H1 (cell line): ENCODE measurements around the gene TXNL4A. TPM values are rescaled to one million over a fixed set of nuclear protein-coding genes. Genes with fewer than 3 reads are reported as not detected.

Experiments
- CTCF ChIA-PET: fragments of 300-600 bp; sonication (Branson Sonifier 250); formaldehyde crosslinking; loops from one replicate; lab custom pipeline; 2021; ENCODE audit not compliant: partially characterized antibody; lab: Charles Lee
- POLR2A ChIA-PET: fragments of 300-600 bp; sonication (Branson Sonifier 250); formaldehyde crosslinking; loops from one replicate; lab custom pipeline; 2021; ENCODE audit warnings: inconsistent platforms; ENCODE audit not compliant: partially characterized antibody; lab: Charles Lee
- DNase-seq, 2 experiments: peaks; one replicate each; pipeline versions ENCODE4 v3.0.0 to v3.0.0-alpha.2; 2010 to 2022; ENCODE audit warnings: low spot score in 2 of 2, low read depth in 1 of 2, mixed read lengths in 1 of 2
- FAIRE-seq: peaks from 2 replicates; lab custom pipeline; 2011; peaks lifted over from hg19 to GRCh38; lab: Jason Lieb, UNC
- H2AFZ ChIP-seq: 2 replicates; pipeline ENCODE4 v1.8.1; 2012; ENCODE audit warnings: low read length, inconsistent platforms
- H2AK5ac ChIP-seq: 2 replicates; pipeline ENCODE4 v1.6.1; 2013; ENCODE audit warnings: low read depth, low read length
- H2BK120ac ChIP-seq: replicated peaks from 2 replicates; pipeline ENCODE3; 2013; ENCODE audit warnings: low read depth, low read length, inconsistent platforms
- H2BK12ac ChIP-seq: 2 replicates; pipeline ENCODE4 v1.6.1; 2013; ENCODE audit warnings: low read depth, low read length
- H2BK15ac ChIP-seq: 2 replicates; pipeline ENCODE4 v1.6.1; 2013; ENCODE audit warnings: low read length
- H2BK20ac ChIP-seq: 2 replicates; pipeline ENCODE4 v1.6.1; 2013; ENCODE audit warnings: low read length
- H2BK5ac ChIP-seq: 2 replicates; pipeline ENCODE4 v1.6.1; 2013; ENCODE audit warnings: low read depth, low read length
- H3K14ac ChIP-seq: 2 replicates; pipeline ENCODE4 v1.6.1; 2013; ENCODE audit warnings: inconsistent platforms; ENCODE audit not compliant: insufficient read length
- H3K18ac ChIP-seq: 2 replicates; pipeline ENCODE4 v1.6.1; 2013; ENCODE audit warnings: low read length; ENCODE audit errors: extremely low read depth
- H3K23ac ChIP-seq: 2 replicates; pipeline ENCODE4 v1.6.1; 2013; ENCODE audit warnings: inconsistent platforms; ENCODE audit not compliant: insufficient read length
- H3K23me2 ChIP-seq: 2 replicates; pipeline ENCODE4 v1.6.1; 2013; ENCODE audit warnings: low read depth, low read length
- H3K27ac ChIP-seq: 2 replicates; pipeline ENCODE4 v1.6.1; 2011; ENCODE audit warnings: low read depth, low read length, inconsistent platforms
- H3K27me3 ChIP-seq, 4 experiments: replicated peaks in 1 of 4; 1 replicate in 1 of 4; 2 replicates in 3 of 4; pipeline versions ENCODE4 v1.6.1 to v1.8.1; 2011 to 2013; ENCODE audit warnings: low read length in 3 of 4, mild to moderate bottlenecking in 3 of 4, inconsistent platforms in 2 of 4, mixed read lengths in 2 of 4, moderate library complexity in 1 of 4; ENCODE audit not compliant: control insufficient read depth in 3 of 4, insufficient read depth in 3 of 4; ENCODE audit errors: extremely low read depth in 1 of 4
- H3K36me3 ChIP-seq, 4 experiments: 2 replicates each; pipeline versions ENCODE4 v1.6.1 to v1.8.1; 2011 to 2013; ENCODE audit warnings: mild to moderate bottlenecking in 4 of 4, low read length in 3 of 4, moderate library complexity in 2 of 4, control low read depth in 1 of 4, inconsistent platforms in 1 of 4; ENCODE audit not compliant: insufficient read depth in 4 of 4, control insufficient read depth in 2 of 4
- H3K4ac ChIP-seq: replicated peaks from 2 replicates; pipeline ENCODE3; 2013; ENCODE audit warnings: low read length, low read depth, mixed read lengths, inconsistent platforms; ENCODE audit not compliant: insufficient read length
- H3K4me1 ChIP-seq, 4 experiments: replicated peaks in 1 of 4; 1 replicate in 1 of 4; 2 replicates in 3 of 4; pipeline versions ENCODE4 v1.6.1 to v1.8.1; 2011 to 2013; ENCODE audit warnings: low read length in 3 of 4, inconsistent platforms in 2 of 4, mixed read lengths in 1 of 4; ENCODE audit not compliant: insufficient read depth in 4 of 4, control insufficient read depth in 3 of 4
- H3K4me2 ChIP-seq, 2 experiments: 2 replicates each; pipeline versions ENCODE4 v1.6.1 to v1.8.1; 2011 to 2013; ENCODE audit warnings: low read depth in 2 of 2, low read length in 2 of 2, control low read depth in 1 of 2, inconsistent platforms in 1 of 2, mild to moderate bottlenecking in 1 of 2; ENCODE audit not compliant: insufficient read depth in 1 of 2
- H3K4me3 ChIP-seq, 4 experiments: fragments of 200-600, 300-600 bp in 1 of 4; sonication (generic), shearing (Covaris generic), sonication (Bioruptor Twin) in 1 of 4; 2 replicates each; pipeline versions ENCODE4 v1.5.1 to v1.8.1; 2011 to 2016; ENCODE audit warnings: low read length in 4 of 4, low read depth in 3 of 4, control low read depth in 2 of 4, inconsistent platforms in 2 of 4, mild to moderate bottlenecking in 2 of 4, mixed read lengths in 1 of 4, moderate library complexity in 1 of 4; ENCODE audit not compliant: insufficient read depth in 2 of 4; ENCODE audit errors: extremely low read depth in 1 of 4
- H3K56ac ChIP-seq: replicated peaks from 2 replicates; pipeline ENCODE3; 2013; ENCODE audit warnings: low read depth, mild to moderate bottlenecking, mixed read lengths, low read length, inconsistent platforms; ENCODE audit not compliant: insufficient read length
- H3K79me1 ChIP-seq: 2 replicates; pipeline ENCODE4 v1.6.1; 2013; ENCODE audit warnings: low read depth, low read length, control low read depth
- H3K79me2 ChIP-seq, 2 experiments: 2 replicates each; pipeline versions ENCODE4 v1.6.1 to v1.8.1; 2012 to 2013; ENCODE audit warnings: low read length in 2 of 2, mild to moderate bottlenecking in 2 of 2, inconsistent platforms in 1 of 2; ENCODE audit not compliant: insufficient read depth in 2 of 2, control insufficient read depth in 1 of 2
- H3K9ac ChIP-seq, 4 experiments: replicated peaks in 1 of 4; 1 replicate in 1 of 4; 2 replicates in 3 of 4; pipeline versions ENCODE4 v1.6.1 to v1.8.1; 2011 to 2013; ENCODE audit warnings: low read depth in 3 of 4, low read length in 3 of 4, control low read depth in 2 of 4, mild to moderate bottlenecking in 2 of 4, moderate library complexity in 2 of 4, inconsistent platforms in 1 of 4; ENCODE audit errors: extremely low read depth in 1 of 4
- H3K9me3 ChIP-seq, 2 experiments: 2 replicates each; pipeline versions ENCODE4 v1.6.1 to v1.8.1; 2012 to 2013; ENCODE audit warnings: mild to moderate bottlenecking in 2 of 2, moderate library complexity in 2 of 2, control low read depth in 1 of 2, inconsistent platforms in 1 of 2, low read depth in 1 of 2, low read length in 1 of 2, mixed read lengths in 1 of 2; ENCODE audit not compliant: insufficient read depth in 2 of 2
- H4K20me1 ChIP-seq, 2 experiments: replicated peaks in 1 of 2; 2 replicates each; pipeline versions ENCODE3 to v1.8.1; 2011 to 2013; ENCODE audit warnings: inconsistent platforms in 2 of 2, low read length in 2 of 2, mild to moderate bottlenecking in 1 of 2; ENCODE audit not compliant: insufficient read depth in 2 of 2, control insufficient read depth in 1 of 2
- H4K5ac ChIP-seq: 2 replicates; pipeline ENCODE4 v1.6.1; 2013; ENCODE audit warnings: low read length, low read depth, mixed read lengths, inconsistent platforms; ENCODE audit not compliant: insufficient read length
- H4K8ac ChIP-seq: 2 replicates; pipeline ENCODE4 v1.8.0; 2013; ENCODE audit warnings: mild to moderate bottlenecking, moderate library complexity, low read length, inconsistent platforms; ENCODE audit not compliant: insufficient read depth; ENCODE audit errors: extremely low read depth
- H4K91ac ChIP-seq: replicated peaks from 2 replicates; pipeline ENCODE3; 2013; ENCODE audit warnings: low read length, mixed read lengths, inconsistent platforms; ENCODE audit not compliant: insufficient read length
- BCL11A ChIP-seq, 2 experiments: IDR thresholded peaks; one replicate each; pipeline ENCODE4 v1.6.1; 2011; ENCODE audit warnings: low read depth in 2 of 2, low read length in 2 of 2, mild to moderate bottlenecking in 2 of 2
- CHD1 ChIP-seq: IDR thresholded peaks from 2 replicates; pipeline ENCODE4 v1.6.1; 2012; ENCODE audit warnings: low read depth, low read length, improper control_type of control experiment
- CTBP2 ChIP-seq: IDR thresholded peaks from 2 replicates; pipeline ENCODE4 v1.7.0; 2011; ENCODE audit warnings: borderline replicate concordance, mild to moderate bottlenecking, moderate library complexity, mixed read lengths, low read length; ENCODE audit not compliant: insufficient read depth, insufficient read length
- EP300 ChIP-seq, 2 experiments: IDR thresholded peaks; 1 replicate in 1 of 2; 2 replicates in 1 of 2; pipeline ENCODE4 v1.6.1; 2011 to 2012; ENCODE audit warnings: low read depth in 2 of 2, low read length in 2 of 2, mild to moderate bottlenecking in 2 of 2, borderline replicate concordance in 1 of 2, inconsistent platforms in 1 of 2, moderate library complexity in 1 of 2
- KDM4A ChIP-seq: IDR thresholded peaks from one replicate; pipeline ENCODE4 v1.7.1; 2012; ENCODE audit warnings: low read depth, mild to moderate bottlenecking, moderate library complexity, low read length, inconsistent platforms; ENCODE audit not compliant: severe bottlenecking
- MAX ChIP-seq: IDR thresholded peaks from 2 replicates; pipeline ENCODE4 v1.6.1; 2012; ENCODE audit warnings: inconsistent platforms
- PHF8 ChIP-seq: fragments of 200-600 bp; sonication (generic); conservative IDR thresholded peaks from 2 replicates; pipeline ENCODE4 v1.7.1; 2012; ENCODE audit warnings: low read depth, mild to moderate bottlenecking, inconsistent platforms, low read length, moderate library complexity
- SAP30 ChIP-seq: fragments of 300-600 bp; sonication (generic); IDR thresholded peaks from 2 replicates; pipeline ENCODE4 v1.7.1; 2012; ENCODE audit warnings: low read length, moderate library complexity, mild to moderate bottlenecking, inconsistent platforms; ENCODE audit not compliant: insufficient read depth, insufficient replicate concordance
- SIRT6 ChIP-seq: IDR thresholded peaks from one replicate; pipeline ENCODE4 v1.7.1; 2012; ENCODE audit warnings: low read length, inconsistent platforms
- TAF1 ChIP-seq: IDR thresholded peaks from 2 replicates; pipeline ENCODE4 v1.6.1; 2011; ENCODE audit warnings: mild to moderate bottlenecking, low read depth, low read length
- WGBS, 2 experiments: shearing (Covaris generic) in 1 of 2; methylation state at CpG; one replicate each; pipeline versions ENCODE4 v1.1.6 to v1.1.7; 2013 to 2015; ENCODE audit warnings: low lambda C conversion rate in 2 of 2, mixed read lengths in 2 of 2, inconsistent platforms in 1 of 2, low coverage in 1 of 2, missing lambda C conversion rate in 1 of 2; ENCODE audit not compliant: insufficient replicate concordance in 2 of 2, insufficient coverage in 1 of 2, insufficient read length in 1 of 2; ENCODE audit errors: extremely low coverage in 1 of 2, missing lambda C conversion rate in 1 of 2; 5-methylcytosine and 5-hydroxymethylcytosine counted together
- polyA plus RNA-seq, 7 experiments: library from polyadenylated mRNA; depleted of rRNA in 3 of 7; stranded (reverse) in 5 of 7; unstranded in 2 of 7; fragments of >200 nt in 5 of 7; fragments of 200-250 nt in 2 of 7; gene quantifications; 1 replicate in 5 of 7; 2 replicates in 1 of 7; 4 replicates in 1 of 7; pipeline versions ENCODE4 v1.2.1 to v1.2.3, GENCODE V29; 2011 to 2013; ENCODE audit warnings: missing spikeins in 2 of 7, mixed read lengths in 2 of 7
- total RNA-seq: library from RNA; stranded (reverse); fragmentation: NEBNext Ultra II Directional; extraction: Animal tissue kit (Norgen Biotek cat#: 25700); gene quantifications from 2 replicates; pipeline ENCODE4 v1.2.1, GENCODE V29; 2021
- TF ChIP-seq, protein P1 (sequence below): IDR thresholded peaks from 2 replicates; pipeline ENCODE4 v1.6.1; 2011; ENCODE audit warnings: low read depth, mild to moderate bottlenecking, low read length; ENCODE audit not compliant: insufficient read depth

The TXNL4A gene
- total and polyA plus RNA-seq, 2 of the 8 experiments (the other 6 are each of a cell fraction or from before 2014, with no cell fraction given), result 169 to 181 TPM

GRCh38 chr18:80009661-80010550 lies 21.5 kb upstream of the TXNL4A start:
- no peak for FAIRE-seq
- H3K27ac ChIP-seq, result no peak overlapping the region
- CTCF ChIA-PET, result interaction anchor here (1.9 kb wide), 1 partner anchor 14 kb away, joined by 4 read pairs; no protein-coding TSS in a partner anchor
- TF ChIP-seq KDM4A (no peak), SAP30 (no peak), TAF1 (no peak), SIRT6 (no peak), MAX (no peak), BCL11A (IDR thresholded peaks at IDR 0.05; ENCODE audit: low read depth in 2 of 2, low read length in 2 of 2) (no peak), CHD1 (no peak), CTBP2 (no peak), PHF8 (no peak), EP300 (IDR thresholded peaks at IDR 0.05; ENCODE audit: borderline replicate concordance in 1 of 2, low read depth in 2 of 2, low read length in 2 of 2) (no peak)
- TF ChIP-seq, protein P1, sequence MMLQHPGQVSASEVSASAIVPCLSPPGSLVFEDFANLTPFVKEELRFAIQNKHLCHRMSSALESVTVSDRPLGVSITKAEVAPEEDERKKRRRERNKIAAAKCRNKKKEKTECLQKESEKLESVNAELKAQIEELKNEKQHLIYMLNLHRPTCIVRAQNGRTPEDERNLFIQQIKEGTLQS, result no peak

More at GRCh38 chr18:80009661-80010550, 21.5 kb upstream of the TXNL4A start:
- no peak overlapping the region for H3K23ac ChIP-seq
- DNase-seq, result no peak
- H3K14ac ChIP-seq, result no peak overlapping the region
- POLR2A ChIA-PET, result no interaction called here
- no peak overlapping the region for H3K9ac ChIP-seq
- H3K36me3 ChIP-seq, result no peaks in the 10 kb centered on the region
- no peak overlapping the region for H3K4me3 ChIP-seq
- no peak overlapping the region for H2BK15ac ChIP-seq
- H3K79me2 ChIP-seq, result no peaks in the 10 kb centered on the region
- no peak overlapping the region for H3K56ac ChIP-seq
- H2BK12ac ChIP-seq, result no peak overlapping the region
- H3K4me2 ChIP-seq, result no peak overlapping the region
- WGBS, 2 experiments, result 80% methylated on average over 16 of the region's 16 CpGs; no CpG with 5 or more reads in 1 of the 2 experiments
- H4K5ac ChIP-seq, result no peak overlapping the region
- H2AK5ac ChIP-seq, result no peak overlapping the region
- no peak overlapping the region for H3K18ac ChIP-seq
- H3K9me3 ChIP-seq, result peaks cover 13 to 17% of the 10 kb centered on the region in 2 experiments
- no peak overlapping the region for H2BK120ac ChIP-seq
- no peaks in the 10 kb centered on the region; a peak in 1 of 7 replicates for H3K4me1 ChIP-seq
- H3K27me3 ChIP-seq, result no peaks in the 10 kb centered on the region
- no peak overlapping the region for H4K8ac ChIP-seq
- H2AFZ ChIP-seq, result no peak overlapping the region
- no peak overlapping the region for H2BK20ac ChIP-seq
- no peaks in the 10 kb centered on the region for H3K23me2 ChIP-seq
- H2BK5ac ChIP-seq, result no peak overlapping the region
- no peak overlapping the region for H3K4ac ChIP-seq
- no peaks in the 10 kb centered on the region for H3K79me1 ChIP-seq
- H4K91ac ChIP-seq, result no peak overlapping the region
- no peaks in the 10 kb centered on the region for H4K20me1 ChIP-seq
